Activated naive CD8-positive, alpha-beta T cell treated with anti-CD3 and anti-CD28 coated beads, Interleukin-2, amount 10 ng/mL, durations not matched to agents 7 days and 5 days (primary cell): ENCODE data around the gene OXA1L. TPM values are rescaled to one million over a fixed set of nuclear protein-coding genes. Genes with fewer than 3 reads are reported as not detected.
"Not testable (repeated sequence)": the region's sequence is repeated elsewhere in the genome, so short reads cannot be mapped to it uniquely, and the experiment has no call there.

Experiments used
- ATAC-seq: fragments of 150-1000 bp; cut with Tn5 transposase; one replicate; pipeline ENCODE4 v1.10.0; 2021; ENCODE audit warnings: low read depth, moderate library complexity
- POLR2A ChIA-PET: fragments of 350-600 bp; sonication (Branson Sonifier 250); formaldehyde crosslinking; loops from one replicate; lab custom pipeline; 2021; ENCODE audit warnings: antibody characterized with exemption; lab: Charles Lee
- DNase-seq: peaks from one replicate; pipeline ENCODE4 v3.0.0; 2021
- H3K27ac Mint-ChIP-seq: one replicate; pipeline ENCODE4 v1.8.0; 2022; ENCODE audit warnings: mild to moderate bottlenecking, mixed read lengths
- H3K27me3 Mint-ChIP-seq: one replicate; pipeline ENCODE4 v1.8.0; 2022; ENCODE audit warnings: mild to moderate bottlenecking, moderate library complexity, mixed read lengths
- H3K36me3 Mint-ChIP-seq: one replicate; pipeline ENCODE4 v1.8.0; 2021; ENCODE audit warnings: mild to moderate bottlenecking, mixed read lengths
- H3K4me1 Mint-ChIP-seq: one replicate; pipeline ENCODE4 v1.8.0; 2021; ENCODE audit warnings: mixed read lengths
- H3K4me3 Mint-ChIP-seq: one replicate; pipeline ENCODE4 v1.8.0; 2022; ENCODE audit warnings: mild to moderate bottlenecking, moderate library complexity, mixed read lengths
- H3K9me3 Mint-ChIP-seq: one replicate; pipeline ENCODE4 v1.8.0; 2021; ENCODE audit warnings: mixed read lengths
- total RNA-seq, 2 experiments: library from RNA; stranded (reverse); gene quantifications; one replicate each; pipeline ENCODE4 v1.2.3, GENCODE V29; 2021

OXA1L gene
- total RNA-seq, 2 experiments from 2014 or later, result 127 to 130 TPM

- Mint-ChIP-seq H3K4me1 (peaks cover 2% of the 10 kb centered on the region), H3K9me3 (no peaks in the 10 kb centered on the region), H3K4me3 (no peak overlapping the region), H3K27me3 (peaks cover 16% of the 10 kb centered on the region), H3K36me3 (no peaks in the 10 kb centered on the region), H3K27ac (no peak overlapping the region)
- POLR2A ChIA-PET, result no interaction called here
- no peak for DNase-seq
- ATAC-seq, result no peak
Observed at GRCh38 chr14:22794551-22794951, 28.1 kb downstream of the OXA1L start.

GRCh38 chr14:22796087-22796707, 29.7 kb downstream of the OXA1L start:
- Mint-ChIP-seq H3K27me3 (peaks cover 25% of the 10 kb centered on the region), H3K27ac (no peak overlapping the region), H3K36me3 (no peaks in the 10 kb centered on the region), H3K4me1 (no peaks in the 10 kb centered on the region), H3K4me3 (no peak overlapping the region), H3K9me3 (no peaks in the 10 kb centered on the region)
- ATAC-seq, result no peak
- DNase-seq, result no peak
- POLR2A ChIA-PET, result interaction anchor here (1.0 kb wide), 1 partner anchor 30 kb away, joined by 3 read pairs; the partner anchor contains the start of gene OXA1L

- DNase-seq (no peak), ATAC-seq (no peak)
- Mint-ChIP-seq H3K27ac (no peak overlapping the region), H3K4me1 (no peaks in the 10 kb centered on the region), H3K27me3 (peaks cover 25% of the 10 kb centered on the region), H3K36me3 (no peaks in the 10 kb centered on the region), H3K4me3 (no peak overlapping the region), H3K9me3 (no peaks in the 10 kb centered on the region)
- POLR2A ChIA-PET, result interaction anchor here (1.0 kb wide), 1 partner anchor 31 kb away, joined by 3 read pairs; the partner anchor contains the start of gene OXA1L
Observed at GRCh38 chr14:22797017-22797917, 30.8 kb downstream of the OXA1L start.

- no peaks in the 10 kb centered on the region for H3K9me3 Mint-ChIP-seq
- H3K27ac Mint-ChIP-seq, result no peak overlapping the region
- DNase-seq (no peak), ATAC-seq (no peak)
- no peaks in the 10 kb centered on the region for H3K36me3 Mint-ChIP-seq
- H3K4me1 Mint-ChIP-seq, result no peaks in the 10 kb centered on the region
- H3K4me3 Mint-ChIP-seq, result no peak overlapping the region
- POLR2A ChIA-PET, result no interaction called here
- peaks cover 34% of the 10 kb centered on the region for H3K27me3 Mint-ChIP-seq
Observed at GRCh38 chr14:22798528-22798927, 32.0 kb downstream of the OXA1L start.

GRCh38 chr14:22800346-22800745, 33.9 kb downstream of the OXA1L start:
- POLR2A ChIA-PET, result no interaction called here
- H3K4me1 Mint-ChIP-seq, result no peaks in the 10 kb centered on the region
- no peaks in the 10 kb centered on the region for H3K9me3 Mint-ChIP-seq
- H3K27ac Mint-ChIP-seq, result no peak overlapping the region
- ATAC-seq (no peak), DNase-seq (no peak)
- H3K36me3 Mint-ChIP-seq, result no peaks in the 10 kb centered on the region
- peaks cover 32% of the 10 kb centered on the region for H3K27me3 Mint-ChIP-seq
- no peak overlapping the region for H3K4me3 Mint-ChIP-seq

- H3K4me1 Mint-ChIP-seq, result no peaks in the 10 kb centered on the region
- POLR2A ChIA-PET, result interaction anchor here (1.2 kb wide), 1 partner anchor 35 kb away, joined by 3 read pairs; the partner anchor contains the start of gene OXA1L
- no peak overlapping the region for H3K4me3 Mint-ChIP-seq
- ATAC-seq (no peak), DNase-seq (no peak)
- H3K9me3 Mint-ChIP-seq, result no peaks in the 10 kb centered on the region
- no peaks in the 10 kb centered on the region for H3K36me3 Mint-ChIP-seq
- H3K27ac Mint-ChIP-seq, result no peak overlapping the region
- peaks cover 32% of the 10 kb centered on the region for H3K27me3 Mint-ChIP-seq
Observed at GRCh38 chr14:22801716-22802115, 35.2 kb downstream of the OXA1L start.

GRCh38 chr14:22802860-22803686, 36.6 kb downstream of the OXA1L start:
- H3K27me3 Mint-ChIP-seq, result peaks cover 32% of the 10 kb centered on the region

GRCh38 chr14:22803687-22803974, 37.1 kb downstream of the OXA1L start:
- POLR2A ChIA-PET, result interaction anchor here (0.7 to 1.0 kb wide), 2 partner anchors 8 to 37 kb away, joined by 3 to 5 read pairs; partner anchors contain the start of gene OXA1L
- Mint-ChIP-seq H3K27me3 (peaks cover 30% of the 10 kb centered on the region), H3K27ac (no peak overlapping the region), H3K4me1 (no peaks in the 10 kb centered on the region), H3K4me3 (no peak overlapping the region), H3K36me3 (no peaks in the 10 kb centered on the region), H3K9me3 (no peaks in the 10 kb centered on the region)
- ATAC-seq (no peak), DNase-seq (no peak)

More at GRCh38 chr14:22802860-22803686, 36.6 kb downstream of the OXA1L start:
- DNase-seq (no peak), ATAC-seq (no peak)
- Mint-ChIP-seq H3K27ac (no peak overlapping the region), H3K9me3 (no peaks in the 10 kb centered on the region), H3K4me1 (no peaks in the 10 kb centered on the region), H3K4me3 (no peak overlapping the region), H3K36me3 (no peaks in the 10 kb centered on the region)
- POLR2A ChIA-PET, result interaction anchor here (0.7 to 1.2 kb wide), 2 partner anchors 8 to 36 kb away, joined by 3 to 5 read pairs; partner anchors contain the start of gene OXA1L

GRCh38 chr14:22805235-22805634, 38.7 kb downstream of the OXA1L start:
- H3K9me3 Mint-ChIP-seq, DNase-seq, H3K4me1 Mint-ChIP-seq, H3K27ac Mint-ChIP-seq, H3K36me3 Mint-ChIP-seq, ATAC-seq, POLR2A ChIA-PET, H3K4me3 Mint-ChIP-seq: not testable (repeated sequence)
- H3K27me3 Mint-ChIP-seq, result peaks cover 18% of the 10 kb centered on the region

GRCh38 chr14:22807432-22808087, 41.1 kb downstream of the OXA1L start:
- Mint-ChIP-seq H3K36me3 (no peaks in the 10 kb centered on the region), H3K9me3 (no peaks in the 10 kb centered on the region), H3K27ac (no peak overlapping the region), H3K4me1 (peaks cover 4% of the 10 kb centered on the region), H3K27me3 (peaks cover 20% of the 10 kb centered on the region), H3K4me3 (no peak overlapping the region)
- POLR2A ChIA-PET, result interaction anchor here (0.7 kb wide), 1 partner anchor 152 kb away, joined by 6 read pairs; no protein-coding TSS in a partner anchor
- ATAC-seq (no peak), DNase-seq (no peak)

GRCh38 chr14:22808388-22809209, 42.1 kb downstream of the OXA1L start:
- Mint-ChIP-seq H3K27ac (no peak overlapping the region), H3K4me1 (peaks cover 4% of the 10 kb centered on the region), H3K36me3 (no peaks in the 10 kb centered on the region), H3K4me3 (no peak overlapping the region), H3K9me3 (no peaks in the 10 kb centered on the region), H3K27me3 (peaks cover 12% of the 10 kb centered on the region)
- no peak for ATAC-seq
- POLR2A ChIA-PET, result no interaction called here
- DNase-seq, result no peak

GRCh38 chr14:22811722-22812121, 45.2 kb downstream of the OXA1L start:
- peaks cover 10% of the 10 kb centered on the region for H3K27me3 Mint-ChIP-seq
- H3K4me1 Mint-ChIP-seq, result peaks cover 14% of the 10 kb centered on the region
- no peak overlapping the region for H3K4me3 Mint-ChIP-seq
- H3K27ac Mint-ChIP-seq, result no peak overlapping the region
- ATAC-seq, result no peak
- POLR2A ChIA-PET, result interaction anchor here (0.6 kb wide), 2 partner anchors 8 to 43 kb away, joined by 4 to 5 read pairs; no protein-coding TSS in a partner anchor
- no peak for DNase-seq
- no peaks in the 10 kb centered on the region for H3K9me3 Mint-ChIP-seq
- H3K36me3 Mint-ChIP-seq, result no peaks in the 10 kb centered on the region
